ENCODE data around the gene CFTR.

DNA sequence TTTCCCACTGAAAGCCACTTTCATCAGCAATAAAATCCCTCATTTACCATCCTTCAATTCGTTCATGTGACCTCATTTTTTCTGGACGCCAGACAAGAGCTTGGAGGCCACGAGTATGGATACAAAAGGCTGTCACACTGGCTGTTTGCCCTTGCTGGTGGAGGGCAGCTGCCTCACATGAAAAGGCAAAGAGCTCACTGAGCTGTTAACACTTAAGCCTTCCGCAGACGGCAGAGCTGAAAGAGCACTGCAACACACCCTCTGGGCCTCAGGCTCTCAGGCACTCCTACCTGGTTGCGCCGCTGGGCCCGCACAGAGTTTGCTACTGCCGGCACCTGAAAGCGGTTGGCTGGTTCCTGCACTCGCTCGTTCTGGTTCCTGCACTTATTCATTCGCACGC is 193.5 kb downstream of the CFTR start:
- TF ChIP-seq, protein P1, sequence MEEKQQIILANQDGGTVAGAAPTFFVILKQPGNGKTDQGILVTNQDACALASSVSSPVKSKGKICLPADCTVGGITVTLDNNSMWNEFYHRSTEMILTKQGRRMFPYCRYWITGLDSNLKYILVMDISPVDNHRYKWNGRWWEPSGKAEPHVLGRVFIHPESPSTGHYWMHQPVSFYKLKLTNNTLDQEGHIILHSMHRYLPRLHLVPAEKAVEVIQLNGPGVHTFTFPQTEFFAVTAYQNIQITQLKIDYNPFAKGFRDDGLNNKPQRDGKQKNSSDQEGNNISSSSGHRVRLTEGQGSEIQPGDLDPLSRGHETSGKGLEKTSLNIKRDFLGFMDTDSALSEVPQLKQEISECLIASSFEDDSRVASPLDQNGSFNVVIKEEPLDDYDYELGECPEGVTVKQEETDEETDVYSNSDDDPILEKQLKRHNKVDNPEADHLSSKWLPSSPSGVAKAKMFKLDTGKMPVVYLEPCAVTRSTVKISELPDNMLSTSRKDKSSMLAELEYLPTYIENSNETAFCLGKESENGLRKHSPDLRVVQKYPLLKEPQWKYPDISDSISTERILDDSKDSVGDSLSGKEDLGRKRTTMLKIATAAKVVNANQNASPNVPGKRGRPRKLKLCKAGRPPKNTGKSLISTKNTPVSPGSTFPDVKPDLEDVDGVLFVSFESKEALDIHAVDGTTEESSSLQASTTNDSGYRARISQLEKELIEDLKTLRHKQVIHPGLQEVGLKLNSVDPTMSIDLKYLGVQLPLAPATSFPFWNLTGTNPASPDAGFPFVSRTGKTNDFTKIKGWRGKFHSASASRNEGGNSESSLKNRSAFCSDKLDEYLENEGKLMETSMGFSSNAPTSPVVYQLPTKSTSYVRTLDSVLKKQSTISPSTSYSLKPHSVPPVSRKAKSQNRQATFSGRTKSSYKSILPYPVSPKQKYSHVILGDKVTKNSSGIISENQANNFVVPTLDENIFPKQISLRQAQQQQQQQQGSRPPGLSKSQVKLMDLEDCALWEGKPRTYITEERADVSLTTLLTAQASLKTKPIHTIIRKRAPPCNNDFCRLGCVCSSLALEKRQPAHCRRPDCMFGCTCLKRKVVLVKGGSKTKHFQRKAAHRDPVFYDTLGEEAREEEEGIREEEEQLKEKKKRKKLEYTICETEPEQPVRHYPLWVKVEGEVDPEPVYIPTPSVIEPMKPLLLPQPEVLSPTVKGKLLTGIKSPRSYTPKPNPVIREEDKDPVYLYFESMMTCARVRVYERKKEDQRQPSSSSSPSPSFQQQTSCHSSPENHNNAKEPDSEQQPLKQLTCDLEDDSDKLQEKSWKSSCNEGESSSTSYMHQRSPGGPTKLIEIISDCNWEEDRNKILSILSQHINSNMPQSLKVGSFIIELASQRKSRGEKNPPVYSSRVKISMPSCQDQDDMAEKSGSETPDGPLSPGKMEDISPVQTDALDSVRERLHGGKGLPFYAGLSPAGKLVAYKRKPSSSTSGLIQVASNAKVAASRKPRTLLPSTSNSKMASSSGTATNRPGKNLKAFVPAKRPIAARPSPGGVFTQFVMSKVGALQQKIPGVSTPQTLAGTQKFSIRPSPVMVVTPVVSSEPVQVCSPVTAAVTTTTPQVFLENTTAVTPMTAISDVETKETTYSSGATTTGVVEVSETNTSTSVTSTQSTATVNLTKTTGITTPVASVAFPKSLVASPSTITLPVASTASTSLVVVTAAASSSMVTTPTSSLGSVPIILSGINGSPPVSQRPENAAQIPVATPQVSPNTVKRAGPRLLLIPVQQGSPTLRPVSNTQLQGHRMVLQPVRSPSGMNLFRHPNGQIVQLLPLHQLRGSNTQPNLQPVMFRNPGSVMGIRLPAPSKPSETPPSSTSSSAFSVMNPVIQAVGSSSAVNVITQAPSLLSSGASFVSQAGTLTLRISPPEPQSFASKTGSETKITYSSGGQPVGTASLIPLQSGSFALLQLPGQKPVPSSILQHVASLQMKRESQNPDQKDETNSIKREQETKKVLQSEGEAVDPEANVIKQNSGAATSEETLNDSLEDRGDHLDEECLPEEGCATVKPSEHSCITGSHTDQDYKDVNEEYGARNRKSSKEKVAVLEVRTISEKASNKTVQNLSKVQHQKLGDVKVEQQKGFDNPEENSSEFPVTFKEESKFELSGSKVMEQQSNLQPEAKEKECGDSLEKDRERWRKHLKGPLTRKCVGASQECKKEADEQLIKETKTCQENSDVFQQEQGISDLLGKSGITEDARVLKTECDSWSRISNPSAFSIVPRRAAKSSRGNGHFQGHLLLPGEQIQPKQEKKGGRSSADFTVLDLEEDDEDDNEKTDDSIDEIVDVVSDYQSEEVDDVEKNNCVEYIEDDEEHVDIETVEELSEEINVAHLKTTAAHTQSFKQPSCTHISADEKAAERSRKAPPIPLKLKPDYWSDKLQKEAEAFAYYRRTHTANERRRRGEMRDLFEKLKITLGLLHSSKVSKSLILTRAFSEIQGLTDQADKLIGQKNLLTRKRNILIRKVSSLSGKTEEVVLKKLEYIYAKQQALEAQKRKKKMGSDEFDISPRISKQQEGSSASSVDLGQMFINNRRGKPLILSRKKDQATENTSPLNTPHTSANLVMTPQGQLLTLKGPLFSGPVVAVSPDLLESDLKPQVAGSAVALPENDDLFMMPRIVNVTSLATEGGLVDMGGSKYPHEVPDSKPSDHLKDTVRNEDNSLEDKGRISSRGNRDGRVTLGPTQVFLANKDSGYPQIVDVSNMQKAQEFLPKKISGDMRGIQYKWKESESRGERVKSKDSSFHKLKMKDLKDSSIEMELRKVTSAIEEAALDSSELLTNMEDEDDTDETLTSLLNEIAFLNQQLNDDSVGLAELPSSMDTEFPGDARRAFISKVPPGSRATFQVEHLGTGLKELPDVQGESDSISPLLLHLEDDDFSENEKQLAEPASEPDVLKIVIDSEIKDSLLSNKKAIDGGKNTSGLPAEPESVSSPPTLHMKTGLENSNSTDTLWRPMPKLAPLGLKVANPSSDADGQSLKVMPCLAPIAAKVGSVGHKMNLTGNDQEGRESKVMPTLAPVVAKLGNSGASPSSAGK (IDR thresholded peaks at IDR 0.05): no peak
- TF ChIP-seq ZNF197 (CRISPR knock-in tag; IDR thresholded peaks at IDR 0.05; ENCODE audit: low read depth) (no peak), ZNF347 (CRISPR knock-in tag; IDR thresholded peaks at IDR 0.05; ENCODE audit: low read depth) (no peak), BRCA1 (IDR thresholded peaks at IDR 0.05) (no peak), BRCA1 (CRISPR knock-in tag; IDR thresholded peaks at IDR 0.05) (no peak), ZNF24 (IDR thresholded peaks at IDR 0.05) (no peak), KLF10 (CRISPR knock-in tag; IDR thresholded peaks at IDR 0.05) (no peak), MCM7 (IDR thresholded peaks at IDR 0.05) (no peak), ZNF133 (CRISPR knock-in tag; IDR thresholded peaks at IDR 0.05) (no peak)
- TF ChIP-seq, protein P2, sequence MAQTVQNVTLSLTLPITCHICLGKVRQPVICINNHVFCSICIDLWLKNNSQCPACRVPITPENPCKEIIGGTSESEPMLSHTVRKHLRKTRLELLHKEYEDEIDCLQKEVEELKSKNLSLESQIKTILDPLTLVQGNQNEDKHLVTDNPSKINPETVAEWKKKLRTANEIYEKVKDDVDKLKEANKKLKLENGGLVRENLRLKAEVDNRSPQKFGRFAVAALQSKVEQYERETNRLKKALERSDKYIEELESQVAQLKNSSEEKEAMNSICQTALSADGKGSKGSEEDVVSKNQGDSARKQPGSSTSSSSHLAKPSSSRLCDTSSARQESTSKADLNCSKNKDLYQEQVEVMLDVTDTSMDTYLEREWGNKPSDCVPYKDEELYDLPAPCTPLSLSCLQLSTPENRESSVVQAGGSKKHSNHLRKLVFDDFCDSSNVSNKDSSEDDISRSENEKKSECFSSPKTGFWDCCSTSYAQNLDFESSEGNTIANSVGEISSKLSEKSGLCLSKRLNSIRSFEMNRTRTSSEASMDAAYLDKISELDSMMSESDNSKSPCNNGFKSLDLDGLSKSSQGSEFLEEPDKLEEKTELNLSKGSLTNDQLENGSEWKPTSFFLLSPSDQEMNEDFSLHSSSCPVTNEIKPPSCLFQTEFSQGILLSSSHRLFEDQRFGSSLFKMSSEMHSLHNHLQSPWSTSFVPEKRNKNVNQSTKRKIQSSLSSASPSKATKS (CRISPR knock-in tag; IDR thresholded peaks at IDR 0.05): no peak
- TF ChIP-seq, protein P3, sequence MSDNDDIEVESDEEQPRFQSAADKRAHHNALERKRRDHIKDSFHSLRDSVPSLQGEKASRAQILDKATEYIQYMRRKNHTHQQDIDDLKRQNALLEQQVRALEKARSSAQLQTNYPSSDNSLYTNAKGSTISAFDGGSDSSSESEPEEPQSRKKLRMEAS (CRISPR knock-in tag; IDR thresholded peaks at IDR 0.05): no peak
- TF ChIP-seq, protein P4, sequence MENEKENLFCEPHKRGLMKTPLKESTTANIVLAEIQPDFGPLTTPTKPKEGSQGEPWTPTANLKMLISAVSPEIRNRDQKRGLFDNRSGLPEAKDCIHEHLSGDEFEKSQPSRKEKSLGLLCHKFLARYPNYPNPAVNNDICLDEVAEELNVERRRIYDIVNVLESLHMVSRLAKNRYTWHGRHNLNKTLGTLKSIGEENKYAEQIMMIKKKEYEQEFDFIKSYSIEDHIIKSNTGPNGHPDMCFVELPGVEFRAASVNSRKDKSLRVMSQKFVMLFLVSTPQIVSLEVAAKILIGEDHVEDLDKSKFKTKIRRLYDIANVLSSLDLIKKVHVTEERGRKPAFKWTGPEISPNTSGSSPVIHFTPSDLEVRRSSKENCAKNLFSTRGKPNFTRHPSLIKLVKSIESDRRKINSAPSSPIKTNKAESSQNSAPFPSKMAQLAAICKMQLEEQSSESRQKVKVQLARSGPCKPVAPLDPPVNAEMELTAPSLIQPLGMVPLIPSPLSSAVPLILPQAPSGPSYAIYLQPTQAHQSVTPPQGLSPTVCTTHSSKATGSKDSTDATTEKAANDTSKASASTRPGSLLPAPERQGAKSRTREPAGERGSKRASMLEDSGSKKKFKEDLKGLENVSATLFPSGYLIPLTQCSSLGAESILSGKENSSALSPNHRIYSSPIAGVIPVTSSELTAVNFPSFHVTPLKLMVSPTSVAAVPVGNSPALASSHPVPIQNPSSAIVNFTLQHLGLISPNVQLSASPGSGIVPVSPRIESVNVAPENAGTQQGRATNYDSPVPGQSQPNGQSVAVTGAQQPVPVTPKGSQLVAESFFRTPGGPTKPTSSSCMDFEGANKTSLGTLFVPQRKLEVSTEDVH (IDR thresholded peaks at IDR 0.05; ENCODE audit: low read depth, partially characterized antibody): no peak
